Measurements from ENCODE around the gene DAPK2.

- TF ChIP-seq CTCF (IDR thresholded peaks at IDR 0.05) (no peak), POLR2A (IDR thresholded peaks at IDR 0.05) (no peak)
These were observed 11.8 kb downstream of the DAPK2 start for GRCh38 chr15:64034519-64034918.
